ENCODE data around the gene CTRB1. TPM values are rescaled to one million over a fixed set of nuclear protein-coding genes. Genes with fewer than 3 reads are reported as not detected.

CTRB1 gene
- total RNA-seq, 4 donors from 2014 or later, result not detected

DNA sequence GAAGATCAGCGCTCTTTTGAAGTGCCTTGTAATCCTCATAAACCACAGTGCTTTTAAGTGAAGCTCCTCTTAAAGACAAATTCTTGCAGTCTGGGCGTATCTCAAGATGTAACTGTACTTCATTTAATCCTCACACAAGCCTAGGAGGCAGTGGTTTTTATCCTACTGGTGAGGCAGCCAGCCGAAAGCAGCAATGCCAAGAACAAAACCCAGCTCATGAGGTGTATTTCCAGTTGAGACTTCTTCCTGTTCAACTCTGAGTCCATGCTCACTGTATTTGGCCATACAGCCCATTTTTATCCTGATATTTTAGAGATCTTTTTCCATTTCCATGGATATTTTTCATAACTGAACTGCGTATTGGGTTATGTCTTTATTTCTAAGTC is 25.5 kb upstream of the CTRB1 start:
- Histone ChIP-seq H3K4me3 (no peak overlapping the region), H3K27me3 (no peaks in the 10 kb centered on the region), H3K9me3 (no peaks in the 10 kb centered on the region), H3K27ac (no peak overlapping the region), H3K36me3 (no peaks in the 10 kb centered on the region), H3K4me1 (no peaks in the 10 kb centered on the region)
- no peak for DNase-seq
- TF ChIP-seq POLR2A (IDR thresholded peaks at IDR 0.05), result no peak
- TF ChIP-seq, protein P1, sequence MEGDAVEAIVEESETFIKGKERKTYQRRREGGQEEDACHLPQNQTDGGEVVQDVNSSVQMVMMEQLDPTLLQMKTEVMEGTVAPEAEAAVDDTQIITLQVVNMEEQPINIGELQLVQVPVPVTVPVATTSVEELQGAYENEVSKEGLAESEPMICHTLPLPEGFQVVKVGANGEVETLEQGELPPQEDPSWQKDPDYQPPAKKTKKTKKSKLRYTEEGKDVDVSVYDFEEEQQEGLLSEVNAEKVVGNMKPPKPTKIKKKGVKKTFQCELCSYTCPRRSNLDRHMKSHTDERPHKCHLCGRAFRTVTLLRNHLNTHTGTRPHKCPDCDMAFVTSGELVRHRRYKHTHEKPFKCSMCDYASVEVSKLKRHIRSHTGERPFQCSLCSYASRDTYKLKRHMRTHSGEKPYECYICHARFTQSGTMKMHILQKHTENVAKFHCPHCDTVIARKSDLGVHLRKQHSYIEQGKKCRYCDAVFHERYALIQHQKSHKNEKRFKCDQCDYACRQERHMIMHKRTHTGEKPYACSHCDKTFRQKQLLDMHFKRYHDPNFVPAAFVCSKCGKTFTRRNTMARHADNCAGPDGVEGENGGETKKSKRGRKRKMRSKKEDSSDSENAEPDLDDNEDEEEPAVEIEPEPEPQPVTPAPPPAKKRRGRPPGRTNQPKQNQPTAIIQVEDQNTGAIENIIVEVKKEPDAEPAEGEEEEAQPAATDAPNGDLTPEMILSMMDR (IDR thresholded peaks at IDR 0.05), result no peak

DNA sequence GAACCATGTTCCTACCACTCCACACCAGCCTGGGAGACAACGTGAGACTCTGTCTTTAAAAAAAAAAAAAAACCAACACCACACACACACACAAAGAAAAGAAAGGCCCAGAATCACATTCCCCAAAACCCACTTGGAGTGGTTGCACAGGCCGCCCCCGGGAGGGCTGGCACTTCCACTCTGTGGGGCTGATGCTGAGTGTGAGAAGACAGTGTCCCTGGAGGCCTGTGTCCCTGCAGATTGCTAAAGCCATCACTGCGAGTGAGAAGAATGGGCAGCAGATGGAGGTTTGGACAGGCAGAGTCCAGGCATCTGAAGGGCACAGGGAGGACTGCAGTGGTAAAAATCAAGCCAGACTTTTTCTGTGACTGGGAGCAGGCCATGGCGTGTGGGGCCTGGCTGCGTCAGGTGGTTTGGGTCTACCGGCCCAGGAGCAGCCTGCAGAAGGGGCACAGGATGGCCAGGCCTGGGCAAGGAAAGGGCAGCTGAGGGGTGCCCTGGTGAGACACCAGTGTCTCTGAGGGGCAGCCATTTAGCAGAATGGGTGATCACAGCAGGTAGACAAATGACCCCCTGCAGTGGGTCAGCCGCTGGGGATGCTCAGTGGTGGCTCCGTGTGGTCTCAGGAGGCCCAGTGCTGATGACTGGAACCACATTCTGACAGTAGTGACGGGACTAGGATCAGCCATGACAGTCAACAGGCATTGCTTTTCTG is 24.9 kb upstream of the CTRB1 start:
- Histone ChIP-seq H3K36me3 (no peaks in the 10 kb centered on the region), H3K4me1 (no peaks in the 10 kb centered on the region), H3K27ac (no peak overlapping the region), H3K27me3 (no peaks in the 10 kb centered on the region), H3K9me3 (no peaks in the 10 kb centered on the region), H3K4me3 (no peak overlapping the region)
- TF ChIP-seq, protein P1 (IDR thresholded peaks at IDR 0.05), result no peak
- TF ChIP-seq POLR2A (IDR thresholded peaks at IDR 0.05), result no peak
- no peak for DNase-seq

DNA sequence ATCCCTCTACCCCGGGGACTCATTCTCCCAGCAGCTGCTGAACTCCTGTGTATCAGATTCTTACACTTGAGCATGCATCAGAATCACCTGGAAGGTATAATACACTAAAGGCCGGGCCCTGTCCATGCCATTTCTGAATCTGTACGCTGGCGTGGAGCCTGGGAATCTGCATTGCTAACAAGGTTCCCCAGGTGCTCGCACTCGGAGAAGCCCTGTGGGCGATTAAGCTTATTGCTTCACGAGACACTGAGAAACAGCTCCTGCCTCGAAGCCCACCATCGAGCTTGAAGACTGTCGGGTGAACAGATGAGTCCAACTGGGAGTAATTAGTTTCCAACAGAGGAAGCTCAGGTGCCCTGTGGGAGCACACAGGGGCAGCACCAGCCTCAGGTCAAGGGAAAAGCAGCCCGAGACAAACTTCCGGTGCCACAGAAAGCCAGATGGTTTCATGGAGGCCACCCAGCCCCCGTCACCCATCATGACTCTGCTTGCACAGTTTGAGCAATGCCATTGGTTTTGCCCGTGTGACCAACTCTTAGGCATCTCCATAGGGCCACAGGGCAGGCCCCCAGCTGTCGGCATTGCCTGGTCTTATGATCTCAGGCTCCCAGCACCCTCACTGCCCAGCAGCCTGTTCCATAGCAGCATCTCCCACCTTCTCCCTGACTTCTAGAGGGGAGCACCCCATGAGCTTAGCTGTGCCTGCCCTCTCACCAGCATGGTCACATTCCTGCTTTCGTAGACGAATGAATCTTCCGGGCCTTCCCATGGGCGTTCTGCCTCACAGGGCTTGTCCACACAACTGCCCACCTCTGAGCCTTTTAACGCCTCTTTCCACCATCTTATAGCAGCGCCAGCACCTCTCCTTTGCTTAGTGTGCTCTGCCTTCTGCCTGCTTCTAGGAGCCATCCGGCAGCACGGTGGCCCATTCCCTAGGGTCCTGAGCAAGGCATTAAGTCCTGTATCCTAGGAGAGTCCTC is 22.7 kb upstream of the CTRB1 start:
- H3K27me3 ChIP-seq, result no peaks in the 10 kb centered on the region
- no peak for DNase-seq
- TF ChIP-seq, protein P1 (IDR thresholded peaks at IDR 0.05), result no peak
- no peak for TF ChIP-seq POLR2A (IDR thresholded peaks at IDR 0.05)

DNA sequence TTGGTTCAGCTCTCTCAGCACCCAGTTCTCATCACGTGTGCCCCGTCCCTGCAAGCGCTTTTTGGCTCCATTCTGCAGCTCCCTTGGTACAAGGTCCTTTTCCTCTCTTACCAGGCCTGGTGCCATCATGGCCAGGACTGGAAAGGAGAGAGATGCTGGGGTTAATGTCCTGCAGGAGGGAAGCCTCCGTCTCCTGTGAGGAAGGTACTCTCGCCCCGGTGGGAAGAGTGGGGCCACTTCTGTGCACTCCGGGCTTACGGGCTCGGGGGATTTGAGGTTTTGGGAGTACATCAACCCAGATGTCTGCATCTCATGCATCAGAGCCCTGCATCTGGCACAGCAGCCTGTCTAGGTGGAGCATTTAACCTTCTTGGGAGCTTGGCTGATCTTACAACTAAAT is 22.0 kb upstream of the CTRB1 start:
- DNase-seq, result no peak
- H3K27ac ChIP-seq, result no peak overlapping the region
- no peaks in the 10 kb centered on the region for H3K9me3 ChIP-seq
- no peak overlapping the region for H3K4me3 ChIP-seq
- H3K27me3 ChIP-seq, result no peaks in the 10 kb centered on the region
- H3K36me3 ChIP-seq, result no peaks in the 10 kb centered on the region
- no peaks in the 10 kb centered on the region for H3K4me1 ChIP-seq
- TF ChIP-seq, protein P1 (IDR thresholded peaks at IDR 0.05), result no peak
- TF ChIP-seq POLR2A (IDR thresholded peaks at IDR 0.05), result no peak

More for the DNA sequence above, 22.7 kb upstream of the CTRB1 start:
- Histone ChIP-seq H3K9me3 (no peaks in the 10 kb centered on the region), H3K27ac (no peak overlapping the region), H3K4me1 (no peaks in the 10 kb centered on the region), H3K4me3 (no peak overlapping the region), H3K36me3 (no peaks in the 10 kb centered on the region)

DNA sequence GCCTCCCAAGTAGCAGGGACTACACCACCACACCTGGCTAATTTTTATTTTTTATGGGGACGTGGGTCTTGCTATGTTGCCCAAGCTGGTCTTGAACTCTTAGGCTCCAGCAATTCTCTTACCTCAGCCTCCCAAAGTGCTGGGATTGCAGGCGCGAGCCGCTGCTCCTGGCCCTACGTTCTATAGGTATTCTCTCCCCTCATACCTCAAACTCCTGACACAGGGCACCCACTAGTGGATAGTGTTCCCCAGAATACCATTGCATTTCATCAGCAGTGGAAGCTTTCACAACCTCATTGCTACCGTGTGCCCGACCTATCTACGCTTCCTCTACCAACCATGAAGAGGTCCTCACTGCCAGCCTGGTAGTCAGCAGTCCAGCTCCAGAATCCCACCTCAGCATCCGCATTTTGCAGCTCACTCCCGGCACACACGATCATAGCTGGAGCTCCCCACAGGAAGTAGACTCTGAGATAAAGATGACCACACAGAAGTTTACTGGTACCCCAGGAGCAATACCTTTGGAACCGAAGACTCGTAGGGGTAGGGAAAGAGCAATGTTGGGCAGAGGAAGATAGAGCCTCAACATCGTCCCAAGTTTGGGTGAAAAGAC is 21.2 kb upstream of the CTRB1 start:
- H3K4me3 ChIP-seq, result no peak overlapping the region
- TF ChIP-seq, protein P1 (IDR thresholded peaks at IDR 0.05), result no peak
- TF ChIP-seq POLR2A (IDR thresholded peaks at IDR 0.05), result no peak
- no peak for DNase-seq
- no peak overlapping the region for H3K27ac ChIP-seq
- H3K9me3 ChIP-seq, result no peaks in the 10 kb centered on the region
- no peaks in the 10 kb centered on the region for H3K4me1 ChIP-seq
- H3K27me3 ChIP-seq, result no peaks in the 10 kb centered on the region
- no peaks in the 10 kb centered on the region for H3K36me3 ChIP-seq

Measured in Peyer's patch (tissue), 4 donors.